ENCODE data around the gene RGCC.
"Not testable (repeated sequence)": the region's sequence is repeated elsewhere in the genome, so short reads cannot be mapped to it uniquely, and the experiment has no call there.

The RGCC gene, protein sequence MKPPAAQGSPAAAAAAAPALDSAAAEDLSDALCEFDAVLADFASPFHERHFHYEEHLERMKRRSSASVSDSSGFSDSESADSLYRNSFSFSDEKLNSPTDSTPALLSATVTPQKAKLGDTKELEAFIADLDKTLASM

DNA sequence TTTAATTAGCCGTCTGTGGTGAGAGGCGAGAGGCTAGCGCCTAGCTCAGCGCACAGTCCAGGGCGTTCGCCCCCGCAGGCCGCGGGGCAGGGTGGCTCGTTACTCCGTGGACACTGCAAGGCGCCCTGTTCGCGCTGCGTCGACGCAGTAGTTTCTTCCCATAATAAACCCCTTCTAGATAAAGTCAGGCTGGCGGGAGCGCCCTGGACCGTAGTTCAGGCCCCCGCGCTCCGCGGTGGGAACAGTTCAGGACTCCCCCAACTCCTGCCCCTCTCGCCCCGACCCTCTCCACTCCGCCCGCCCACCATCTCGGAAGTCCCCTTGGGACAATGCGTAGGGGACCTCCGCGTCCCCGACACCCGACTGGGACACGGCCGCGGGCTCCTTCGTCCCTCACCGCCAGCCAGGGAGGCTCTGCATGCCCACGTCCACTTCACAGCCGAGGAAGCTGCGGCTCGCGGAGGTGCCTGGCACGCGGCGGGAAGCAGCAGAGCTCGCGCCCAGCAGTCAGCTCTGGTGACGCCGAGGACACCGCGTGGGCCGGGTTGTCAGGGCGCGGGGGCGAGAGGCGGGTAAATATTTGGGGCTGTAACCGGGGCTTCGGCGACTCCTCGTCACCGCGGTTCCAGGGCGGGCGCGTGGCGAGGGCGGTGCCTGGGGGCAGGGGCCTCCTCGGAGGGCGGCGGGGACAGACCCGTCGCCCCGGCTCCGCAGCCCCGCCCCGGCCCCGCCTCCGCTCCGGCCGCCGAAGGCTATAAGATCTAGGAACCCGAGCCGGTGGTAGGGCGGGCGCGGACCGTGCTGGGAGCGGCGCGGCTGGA lies at the start of gene RGCC:
RGCC (plus strand) TSS at position 783 of the 821 bp plus-strand sequence. CDS start 158 bp downstream, outside the sequence.
- in situ Hi-C loops (cut with MboI; ENCODE audit: low sequenced_read_pairs): no loop called here

DNA sequence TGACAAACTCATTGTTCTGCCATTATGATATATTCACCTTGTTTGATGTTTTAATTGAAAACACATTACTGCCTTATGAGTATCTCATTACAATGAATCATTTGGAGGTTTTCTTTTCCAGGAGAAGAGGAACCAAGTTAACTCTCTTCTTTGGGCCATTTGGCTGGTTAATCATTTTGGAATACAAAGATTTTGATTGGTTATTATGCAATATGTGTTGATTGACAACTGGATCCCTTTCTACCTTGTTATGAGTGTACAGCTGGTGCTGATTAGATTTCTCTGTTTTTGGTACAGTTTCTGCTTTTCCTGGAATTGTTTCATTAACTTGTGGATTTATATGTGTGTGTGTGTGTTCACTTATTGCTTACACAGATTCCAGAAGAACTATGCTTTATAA lies 49.2 kb upstream of the RGCC start:
- in situ Hi-C loops (cut with MboI; ENCODE audit: low sequenced_read_pairs): no loop called here

DNA sequence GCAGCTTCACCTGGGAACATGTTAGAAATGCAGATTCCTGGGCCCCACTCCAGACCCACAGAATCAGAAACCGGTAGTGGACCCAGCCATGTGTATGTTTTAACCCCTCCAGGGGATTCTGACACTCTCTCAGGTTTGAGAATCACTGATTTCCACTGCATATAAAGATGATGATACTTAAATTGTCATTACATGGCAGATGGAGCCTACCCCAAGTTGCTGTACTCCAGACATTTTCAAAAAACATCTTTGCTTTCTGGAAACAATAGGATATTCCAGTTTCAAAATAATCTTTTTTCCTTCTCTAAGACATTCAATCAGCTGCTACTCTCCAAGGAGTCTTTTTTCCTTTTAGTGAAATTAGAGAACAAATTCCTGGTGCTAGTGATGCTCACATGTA lies 48.6 kb upstream of the RGCC start:
- in situ Hi-C loops (cut with MboI; ENCODE audit: low sequenced_read_pairs): no loop called here

DNA sequence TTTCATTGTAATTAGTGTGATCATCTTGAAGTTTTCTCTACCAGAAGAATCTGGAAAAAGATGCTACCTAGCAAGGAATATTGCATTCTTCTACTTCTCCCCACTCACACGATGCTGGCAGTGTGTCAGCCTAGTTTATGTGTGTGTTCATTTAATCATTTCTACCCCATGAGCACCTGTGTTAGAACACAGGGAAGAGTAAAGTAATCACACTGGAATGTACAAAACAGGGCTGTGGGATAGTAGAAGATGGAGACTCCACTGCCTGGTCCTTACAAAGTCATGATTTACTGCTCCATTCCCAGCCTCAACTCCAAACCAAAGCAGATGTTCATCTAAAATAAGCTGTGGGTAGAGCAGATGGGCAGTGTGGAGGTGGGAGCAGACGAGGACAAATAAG lies 47.7 kb upstream of the RGCC start:
- in situ Hi-C loops (cut with MboI; ENCODE audit: low sequenced_read_pairs): loop anchor here (10.0 kb wide), 1 partner anchor 245 kb away; no protein-coding TSS in a partner anchor

DNA sequence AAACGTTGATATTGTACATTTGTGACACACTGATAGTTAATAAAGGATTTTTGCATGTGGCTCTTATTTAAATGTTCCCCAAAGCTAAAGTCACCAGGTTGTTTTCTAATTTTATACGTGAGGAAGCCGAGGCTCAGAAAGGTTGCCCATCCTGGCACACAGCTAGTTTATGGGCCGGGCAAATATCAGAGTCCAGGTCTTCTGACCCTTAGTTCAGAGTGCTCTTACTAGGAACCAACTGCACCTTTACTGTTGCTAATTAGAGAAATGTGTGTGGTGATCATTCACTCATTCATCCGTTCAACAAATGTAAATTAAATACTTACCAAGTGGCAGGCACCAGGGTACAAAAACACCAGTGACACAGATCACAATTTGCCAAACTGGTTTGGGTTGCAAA lies 46.3 kb upstream of the RGCC start:
- in situ Hi-C loops (cut with MboI; ENCODE audit: low sequenced_read_pairs): loop anchor here (10.0 kb wide), 1 partner anchor 244 kb away; no protein-coding TSS in a partner anchor

DNA sequence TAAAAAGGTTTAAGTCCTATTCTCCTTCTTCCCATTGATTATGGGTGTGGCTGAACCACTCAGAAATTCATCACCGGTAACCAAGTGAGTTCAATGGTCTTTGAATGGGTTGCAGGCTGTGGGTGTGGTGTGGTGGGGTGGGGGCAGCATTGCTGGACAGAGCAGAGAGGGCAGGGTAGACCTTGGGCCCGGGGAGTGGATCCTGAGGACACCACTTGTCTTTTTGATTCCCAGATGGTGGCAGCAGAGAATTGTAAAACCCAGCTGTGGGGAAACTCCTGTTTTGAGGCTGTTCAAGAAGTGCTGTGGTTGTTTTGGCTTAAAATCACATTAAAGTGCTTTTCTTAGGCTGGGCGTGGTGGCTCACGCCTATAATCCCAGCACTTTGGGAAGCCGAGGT lies 45.8 kb upstream of the RGCC start:
- in situ Hi-C loops (cut with MboI; ENCODE audit: low sequenced_read_pairs): loop anchor here (10.0 kb wide), 1 partner anchor 243 kb away; no protein-coding TSS in a partner anchor

DNA sequence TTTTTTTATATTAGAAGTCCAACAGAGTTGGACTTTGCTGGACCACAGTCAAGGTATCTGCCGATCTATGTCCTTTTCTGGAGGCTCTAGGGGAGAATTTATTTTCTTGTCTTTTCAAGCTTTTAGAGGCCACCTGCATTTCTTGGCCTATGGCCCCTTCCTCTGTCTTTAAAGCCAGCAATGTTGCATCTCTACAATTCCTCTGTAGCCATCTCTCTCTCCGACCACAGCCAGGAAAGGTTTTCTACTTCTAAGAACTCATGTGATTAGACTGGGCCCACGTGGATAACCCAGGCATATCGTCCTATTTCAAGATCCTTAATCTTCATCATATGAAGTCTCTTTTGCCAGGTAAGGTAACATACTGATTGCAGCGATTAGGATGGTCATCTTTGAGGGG lies 43.5 kb upstream of the RGCC start:
- in situ Hi-C loops (cut with MboI; ENCODE audit: low sequenced_read_pairs): loop anchor here (10.0 kb wide), 1 partner anchor 241 kb away; no protein-coding TSS in a partner anchor

DNA sequence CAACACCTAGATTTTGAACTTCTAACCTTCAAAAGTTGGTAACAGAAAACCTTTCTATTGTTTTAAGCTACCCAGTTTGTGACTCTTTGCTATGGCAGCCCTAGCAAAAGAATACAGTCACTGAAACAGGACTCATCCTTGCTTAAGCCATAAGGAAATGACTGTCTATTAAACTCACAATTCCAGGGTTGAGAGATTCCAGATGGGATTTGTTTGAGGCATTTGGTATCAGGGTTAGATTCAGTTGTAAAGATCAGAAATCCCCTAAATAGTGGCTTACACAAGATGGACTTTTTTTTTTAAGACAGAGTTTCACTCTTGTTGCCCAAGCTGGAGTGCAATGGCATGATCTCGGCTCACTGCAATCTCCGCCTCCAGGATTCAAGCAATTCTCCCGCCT lies 41.1 kb upstream of the RGCC start:
- in situ Hi-C loops (cut with MboI; ENCODE audit: low sequenced_read_pairs): loop anchor here (10.0 kb wide), 1 partner anchor 239 kb away; no protein-coding TSS in a partner anchor

DNA sequence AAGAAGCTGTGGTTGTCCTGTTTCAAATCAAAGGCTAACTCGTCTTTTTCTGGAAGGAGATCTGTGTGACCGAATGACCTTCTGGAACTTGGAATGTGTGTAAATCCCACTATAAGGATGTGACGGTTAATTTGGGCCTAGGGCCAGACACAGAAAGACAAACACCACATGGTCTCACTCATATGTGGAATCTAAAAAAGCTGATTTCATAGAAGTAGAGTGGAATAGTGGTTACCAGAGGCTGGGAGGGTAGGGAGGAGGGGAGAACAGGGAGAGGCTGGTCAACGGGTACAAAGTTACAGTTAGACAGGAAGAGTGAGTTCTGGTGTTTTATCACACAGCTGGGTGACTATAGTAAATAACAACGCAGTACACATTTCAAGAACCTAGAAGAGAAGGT lies 39.3 kb upstream of the RGCC start:
- in situ Hi-C loops (cut with MboI; ENCODE audit: low sequenced_read_pairs): loop anchor here (10.0 kb wide), 1 partner anchor 237 kb away; no protein-coding TSS in a partner anchor

DNA sequence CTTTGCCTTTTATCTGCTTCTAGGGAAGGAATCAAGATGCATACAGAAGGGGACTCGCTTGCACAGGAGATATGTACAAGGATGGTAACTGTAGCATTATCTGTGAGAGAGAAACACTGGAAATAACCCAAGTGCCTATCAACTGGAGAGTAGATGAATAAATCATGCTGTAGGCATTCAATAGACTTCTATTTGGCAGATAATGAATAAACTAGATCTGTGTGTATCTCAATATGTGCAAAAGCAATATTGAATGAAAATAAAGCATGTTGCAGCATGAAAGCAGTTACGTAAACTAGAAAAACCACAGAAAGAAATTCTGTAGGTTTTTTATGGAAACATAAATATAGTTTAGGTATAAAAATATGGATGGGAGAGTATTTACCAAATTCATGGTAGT lies 38.6 kb upstream of the RGCC start:
- in situ Hi-C loops (cut with MboI; ENCODE audit: low sequenced_read_pairs): loop anchor here (10.0 kb wide), 1 partner anchor 236 kb away; no protein-coding TSS in a partner anchor

DNA sequence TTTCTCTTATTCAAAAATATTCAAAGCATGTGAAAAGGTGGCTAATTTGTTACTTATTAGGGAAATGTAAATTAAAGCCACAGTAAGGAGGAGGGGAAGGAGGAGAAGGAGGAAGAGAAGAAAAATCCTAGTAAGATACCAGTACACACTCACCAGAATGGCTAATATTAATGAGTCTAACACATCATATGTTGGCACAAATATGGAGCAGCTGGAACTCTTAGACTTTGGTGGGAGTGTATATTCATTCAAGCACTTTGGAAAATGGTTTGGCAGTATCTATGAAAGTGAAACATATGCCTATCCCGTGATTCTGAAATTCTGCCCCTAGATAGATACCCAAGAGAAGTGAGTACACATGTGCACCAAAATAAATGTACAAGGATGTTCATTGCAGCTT lies 38.1 kb upstream of the RGCC start:
- in situ Hi-C loops (cut with MboI; ENCODE audit: low sequenced_read_pairs): loop anchor here (10.0 kb wide), 1 partner anchor 236 kb away; no protein-coding TSS in a partner anchor

DNA sequence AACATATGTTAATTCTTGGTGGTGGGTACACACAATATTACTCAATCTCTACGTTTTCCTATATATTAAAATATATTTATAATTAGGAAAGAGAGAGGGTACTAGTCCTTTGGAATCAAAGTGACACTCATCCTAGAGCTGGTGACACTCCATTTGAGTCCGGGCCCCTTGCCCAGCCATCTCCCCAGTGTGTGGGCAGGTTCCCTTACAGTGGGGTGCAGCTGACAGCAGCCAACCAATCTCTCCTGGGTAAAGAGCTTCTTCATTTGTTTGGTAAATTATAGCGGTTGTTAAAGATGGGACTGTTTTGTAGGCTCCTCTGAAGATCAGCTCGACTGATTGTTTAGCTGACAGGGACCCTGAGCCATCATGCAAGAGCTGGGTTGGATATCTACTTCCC lies 37.2 kb upstream of the RGCC start:
- in situ Hi-C loops (cut with MboI; ENCODE audit: low sequenced_read_pairs): no loop called here

DNA sequence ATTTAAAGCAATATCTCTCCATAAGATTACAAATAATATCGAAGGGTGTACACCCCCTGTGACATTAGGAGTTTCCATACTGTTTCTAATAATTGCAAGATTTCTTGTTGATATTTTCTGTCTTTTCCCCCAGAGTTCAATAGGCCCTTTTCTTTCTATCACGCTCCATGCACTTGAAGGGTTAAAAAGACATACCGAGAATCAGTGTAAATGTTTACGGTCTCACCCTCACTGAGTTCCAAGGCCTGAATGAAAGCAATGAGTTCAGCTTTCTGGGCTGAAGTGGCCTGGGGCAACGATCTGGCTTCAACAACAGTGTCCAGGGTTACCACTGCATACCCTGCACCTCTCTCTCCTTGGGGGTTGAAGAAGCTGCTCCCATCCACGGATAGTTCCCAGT lies 36.0 kb upstream of the RGCC start:
- in situ Hi-C loops (cut with MboI; ENCODE audit: low sequenced_read_pairs): not testable (repeated sequence)

DNA sequence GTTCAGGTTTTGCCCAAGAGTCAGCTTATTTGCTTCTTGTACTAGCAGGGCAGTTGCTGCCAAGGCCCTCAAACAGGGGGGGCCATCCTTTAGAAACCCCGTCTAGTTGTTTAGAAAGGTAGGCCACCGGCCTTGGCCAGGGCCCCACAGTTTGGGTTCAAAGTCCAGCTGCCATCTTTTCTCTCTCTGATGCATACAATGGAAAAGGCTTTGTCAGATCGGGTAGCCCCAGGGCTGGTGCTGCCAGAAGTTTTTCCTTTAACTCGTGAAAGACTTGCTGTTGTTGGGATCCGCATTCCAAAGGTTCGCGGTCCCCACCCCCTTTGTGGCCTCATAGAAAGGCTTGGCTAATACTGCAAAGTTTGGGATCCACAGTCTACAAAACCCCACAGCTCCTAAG lies 35.4 kb upstream of the RGCC start:
- in situ Hi-C loops (cut with MboI; ENCODE audit: low sequenced_read_pairs): not testable (repeated sequence)

DNA sequence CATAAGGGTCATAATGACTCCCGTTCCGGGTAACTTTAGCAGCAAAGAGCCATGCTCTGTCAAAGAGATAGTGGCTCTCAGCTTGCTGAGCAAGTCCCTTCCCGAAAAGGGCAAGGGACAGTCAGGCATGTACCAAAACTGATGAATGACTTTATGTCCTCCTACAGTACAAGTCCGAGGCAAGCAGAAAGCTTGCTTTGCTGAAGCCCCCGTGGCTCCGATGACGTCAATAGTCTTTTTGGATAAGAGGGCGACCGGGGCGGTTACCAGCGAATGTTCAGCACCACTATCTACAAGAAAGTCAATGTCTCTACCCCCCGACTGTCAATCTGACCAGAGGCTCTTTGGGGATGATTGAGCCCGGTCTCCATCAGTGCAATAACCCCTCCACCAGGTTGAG lies 34.1 kb upstream of the RGCC start:
- in situ Hi-C loops (cut with MboI; ENCODE audit: low sequenced_read_pairs): not testable (repeated sequence)

DNA sequence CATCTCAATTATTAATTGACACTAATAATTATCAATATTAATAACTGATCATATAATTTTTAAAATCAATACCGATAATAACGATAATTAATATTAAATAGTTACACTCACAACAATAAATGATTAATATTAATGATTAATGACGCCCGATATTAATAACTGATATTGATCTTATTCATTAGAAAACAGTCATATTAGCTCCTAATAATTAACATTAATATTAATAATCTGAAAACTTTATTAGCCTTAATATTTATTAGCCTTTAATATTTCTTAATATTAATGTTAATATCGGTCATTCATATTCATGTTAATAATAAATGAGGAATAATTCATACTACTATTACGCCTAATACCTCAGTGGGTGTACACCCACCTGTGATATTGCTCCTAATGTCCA lies 32.7 kb upstream of the RGCC start:
- in situ Hi-C loops (cut with MboI; ENCODE audit: low sequenced_read_pairs): not testable (repeated sequence)

DNA sequence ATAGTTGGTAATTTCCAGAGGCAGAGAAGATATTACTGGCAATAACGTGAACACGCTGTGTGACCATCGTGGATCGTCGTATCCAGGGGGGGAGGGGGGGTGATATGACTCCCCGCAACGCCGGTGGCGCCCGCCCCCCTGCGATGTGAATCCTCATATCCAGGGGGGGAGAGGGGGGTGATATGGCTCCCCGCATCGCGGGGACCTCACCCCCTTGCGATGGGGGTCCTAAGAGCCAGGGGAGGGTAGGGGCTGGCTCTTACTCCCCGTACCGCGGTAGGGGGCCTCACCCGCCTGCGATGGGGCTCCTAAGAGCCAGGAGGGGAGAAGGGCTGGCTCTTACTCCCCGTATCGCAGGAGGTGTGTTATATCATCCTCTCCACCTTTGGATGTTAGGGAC lies 31.3 kb upstream of the RGCC start:
- in situ Hi-C loops (cut with MboI; ENCODE audit: low sequenced_read_pairs): no loop called here

DNA sequence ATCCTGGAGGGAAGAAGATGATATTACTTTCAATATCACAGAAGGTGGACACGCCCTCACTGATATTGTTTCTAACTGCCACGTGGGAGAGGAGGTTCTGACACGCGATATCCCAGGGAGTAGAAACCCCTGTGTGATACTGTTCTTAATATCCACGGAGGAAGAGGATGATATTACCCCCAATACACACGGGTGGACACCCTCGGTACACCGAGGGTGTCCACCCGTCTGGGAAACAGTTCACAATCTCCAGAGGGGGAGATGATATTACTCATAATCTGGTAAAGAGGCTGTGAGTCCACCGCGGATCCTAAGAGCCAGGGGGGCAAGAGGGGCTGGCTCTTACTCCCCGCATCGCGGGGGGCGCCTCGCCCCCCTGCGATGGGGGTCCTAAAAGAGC lies 29.7 kb upstream of the RGCC start:
- in situ Hi-C loops (cut with MboI; ENCODE audit: low sequenced_read_pairs): no loop called here

DNA sequence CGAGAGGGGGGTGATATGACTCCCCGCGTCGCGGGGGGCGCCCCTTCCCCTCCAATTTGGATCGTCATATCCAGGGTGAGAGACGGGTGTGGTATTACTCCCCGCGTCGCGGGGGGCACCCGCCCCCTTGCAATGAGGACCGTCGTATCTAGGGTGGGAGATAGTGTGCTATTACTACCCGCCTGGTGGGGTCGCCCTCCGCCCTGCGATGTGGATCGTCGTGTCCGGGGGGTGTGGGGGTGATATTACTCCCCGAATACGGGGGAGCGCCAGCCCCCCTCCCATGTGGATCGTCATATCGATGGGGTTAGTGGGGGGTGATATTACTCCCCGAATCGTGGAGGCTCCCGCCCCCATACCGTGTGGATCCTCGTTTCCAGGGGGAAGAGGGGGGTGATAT lies 29.2 kb upstream of the RGCC start:
- in situ Hi-C loops (cut with MboI; ENCODE audit: low sequenced_read_pairs): no loop called here

DNA sequence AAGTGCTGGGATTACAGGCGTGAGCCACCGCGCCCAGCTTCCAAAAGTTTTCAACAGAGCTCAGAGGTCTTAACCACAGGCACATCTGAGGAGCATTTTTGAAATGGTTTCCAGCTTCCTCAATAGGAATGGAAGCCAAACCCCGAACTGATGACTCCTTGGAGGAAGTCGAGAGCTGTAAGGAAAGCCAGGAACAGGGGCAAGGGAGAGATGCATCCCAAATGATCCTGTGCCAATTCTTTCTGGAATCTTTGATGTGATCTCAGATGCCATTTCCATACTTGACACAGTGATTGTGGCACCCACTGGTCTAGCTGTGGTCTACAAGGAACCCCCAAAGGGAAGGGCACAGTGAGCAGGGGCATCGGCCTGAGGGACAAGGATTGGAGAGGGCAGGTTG lies 23.3 kb upstream of the RGCC start:
- in situ Hi-C loops (cut with MboI; ENCODE audit: low sequenced_read_pairs): not testable (repeated sequence)

DNA sequence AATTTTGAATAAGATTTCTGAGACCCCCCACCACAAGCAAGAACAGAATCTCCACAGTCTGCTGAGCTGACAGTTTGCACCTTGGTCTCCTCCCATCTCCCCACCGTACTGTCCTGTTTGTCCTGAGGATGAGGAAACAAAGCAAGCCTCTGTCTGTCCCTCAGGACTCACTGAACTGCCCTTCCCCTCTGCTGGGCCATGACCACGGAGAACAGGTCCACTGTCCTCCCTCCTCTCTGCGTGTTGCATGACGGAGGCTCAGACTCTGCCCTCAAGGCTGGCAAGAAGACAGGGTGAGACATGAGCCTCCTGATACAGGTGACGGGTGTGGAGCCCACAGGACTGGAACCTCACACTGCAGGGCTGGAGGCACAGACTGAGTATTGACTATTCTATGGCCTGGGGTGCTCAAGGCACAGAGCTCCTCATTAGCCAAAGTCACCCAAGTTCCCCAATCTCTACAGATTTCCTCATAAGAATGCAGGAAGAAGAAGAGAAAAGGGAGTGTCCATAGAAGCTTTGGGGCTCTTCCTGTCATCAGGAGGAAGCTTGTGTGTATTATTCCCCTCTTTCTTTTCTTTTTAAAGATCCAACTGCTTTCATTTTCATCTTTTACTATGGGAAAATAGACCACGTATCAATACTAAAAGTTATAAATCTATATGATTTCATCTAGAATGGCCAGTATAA lies 22.4 kb upstream of the RGCC start:
- in situ Hi-C loops (cut with MboI; ENCODE audit: low sequenced_read_pairs): no loop called here

DNA sequence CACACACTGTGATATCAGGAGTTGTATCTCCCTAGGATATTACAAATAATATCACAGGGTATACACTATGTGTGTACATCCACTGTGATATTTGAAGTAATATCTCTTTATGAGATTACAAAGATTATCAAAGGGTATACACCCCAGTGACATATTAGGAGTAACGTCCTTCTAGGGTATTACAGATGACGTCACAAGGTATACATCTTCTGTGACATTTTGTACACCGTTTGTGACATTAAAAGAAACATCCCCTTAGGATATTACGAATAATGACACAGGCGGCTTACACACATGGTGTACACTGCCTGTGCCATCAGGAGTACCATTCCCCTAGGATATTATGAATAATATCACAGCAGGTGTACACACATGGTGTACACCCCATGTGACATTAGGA lies 13.4 kb upstream of the RGCC start:
- in situ Hi-C loops (cut with MboI; ENCODE audit: low sequenced_read_pairs): no loop called here

Data from HL-60/S4 treated with phorbol 12-myristate 13-acetate at 8.2 ng/mL for 4 days and 3 days (cell line).